Bronchus fibroblast of lung (primary cell): ENCODE data around the gene GPR156. TPM values are rescaled to one million over a fixed set of nuclear protein-coding genes. Genes with fewer than 3 reads are reported as not detected.

Experiments
- total RNA-seq: library from RNA; depleted of rRNA; stranded (reverse); fragments of >200 nt; gene quantifications from 2 replicates; pipeline ENCODE4 v1.2.3, GENCODE V29; 2015

Gene GPR156
- 0.45 and 0.67 TPM in 2 replicates for total RNA-seq

DNA sequence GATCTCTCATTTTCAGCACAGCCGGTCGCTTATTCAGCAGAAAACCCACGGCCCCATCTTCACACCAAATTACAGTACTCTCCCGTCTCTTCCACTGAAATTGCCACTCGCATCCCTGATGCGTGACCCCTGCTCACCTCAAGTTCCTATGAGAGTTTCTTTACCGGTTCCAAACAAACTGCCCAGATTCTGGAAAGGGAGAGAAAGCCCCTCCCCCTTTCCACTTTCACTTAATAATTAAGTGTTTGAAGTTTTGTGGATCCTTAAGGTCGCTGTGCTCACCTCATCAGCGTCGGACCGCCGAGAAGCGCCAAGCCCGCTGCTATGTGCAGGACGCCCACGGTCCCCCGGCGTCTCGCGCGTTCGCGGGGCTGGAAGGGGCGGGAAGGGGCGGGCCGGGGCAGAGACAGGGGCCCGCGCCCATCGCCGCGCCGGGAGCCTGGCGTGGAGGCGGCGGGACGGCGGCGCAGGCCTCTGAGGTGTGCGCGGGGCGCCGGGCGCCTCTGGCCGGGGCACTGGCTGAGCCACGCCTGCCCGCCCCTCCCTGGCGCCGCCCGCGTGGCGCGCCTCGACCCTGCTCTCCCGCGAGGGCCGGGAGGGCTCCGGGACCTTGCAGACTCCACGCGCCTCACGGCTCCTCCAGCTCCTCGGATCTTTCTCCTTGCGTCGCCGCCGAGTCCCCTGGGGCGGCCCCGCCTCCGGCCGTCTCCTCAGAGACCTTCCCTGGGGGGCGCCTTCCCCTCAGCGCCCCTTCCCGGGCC lies at the start of gene GPR156:
GPR156 (minus strand) TSS at position 476 of the 761 bp plus-strand sequence. CDS start 41,124 bp downstream, outside the sequence.

Other genes starting within 250 kb of the GPR156 start
- 22.6 and 23.0 TPM in 2 replicates for gene GSK3B, start 190.8 kb downstream of the GPR156 start, total RNA-seq
- gene LRRC58, start 64.1 kb upstream of the GPR156 start, total RNA-seq = 11.9 and 16.0 TPM in 2 replicates
- gene FSTL1, start 165.8 kb upstream of the GPR156 start, total RNA-seq = 332 and 334 TPM in 2 replicates